SK-N-SH (cell line): ENCODE measurements around the gene TM2D1. TPM values are rescaled to one million over a fixed set of nuclear protein-coding genes. Genes with fewer than 3 reads are reported as not detected.

ENCODE experiments used
- CTCF ChIA-PET: fragments of 300-600, 350-600 bp; formaldehyde crosslinking; extraction: SDS; loops from one replicate; lab custom pipeline; 2021; lab: Yijun Ruan, JAX
- POLR2A ChIA-PET: fragments of 350-600 bp; sonication (Branson Sonifier 250); formaldehyde crosslinking; extraction: SDS; loops from one replicate; lab custom pipeline; 2020; ENCODE audit warnings: antibody characterized with exemption, inconsistent platforms; lab: Yijun Ruan, JAX
- DNase-seq: peaks from one replicate; pipeline ENCODE4 v3.0.0; 2012
- H2AFZ ChIP-seq: fragments of 200-600 bp; sonication (generic); 2 replicates; pipeline ENCODE4 v1.8.1; 2016; ENCODE audit warnings: antibody characterized with exemption, mild to moderate bottlenecking, low read depth
- H3F3A ChIP-seq: fragments of 200-600 bp; sonication (generic); replicated peaks from 2 replicates; pipeline ENCODE3; 2016; ENCODE audit warnings: antibody characterized with exemption, mild to moderate bottlenecking; ENCODE audit not compliant: insufficient read depth
- H3K27ac ChIP-seq, 2 experiments: fragments of 200-500 bp in 1 of 2; fragments of 200-600 bp in 1 of 2; sonication (Bioruptor generic) in 1 of 2; sonication (generic), shearing (Covaris generic) in 1 of 2; 2 replicates each; pipeline versions ENCODE4 v1.5.1 to v1.6.1; 2014 to 2016; ENCODE audit warnings: low read depth in 2 of 2, inconsistent platforms in 1 of 2, low read length in 1 of 2, mild to moderate bottlenecking in 1 of 2, mixed read lengths in 1 of 2
- H3K27me3 ChIP-seq: fragments of 200-600 bp; sonication (generic), shearing (Covaris generic); 2 replicates; pipeline ENCODE4 v1.6.1; 2016; ENCODE audit warnings: mixed run types; ENCODE audit not compliant: insufficient read depth
- H3K36me3 ChIP-seq, 2 experiments: fragments of 200-500 bp in 1 of 2; fragments of 200-600 bp in 1 of 2; sonication (Bioruptor generic) in 1 of 2; sonication (generic) in 1 of 2; replicated peaks in 1 of 2; 2 replicates each; pipeline versions ENCODE3 to v1.5.1; 2014 to 2016; ENCODE audit warnings: low read length in 1 of 2, mild to moderate bottlenecking in 1 of 2; ENCODE audit not compliant: insufficient read depth in 2 of 2, control insufficient read depth in 1 of 2
- H3K4me1 ChIP-seq, 2 experiments: fragments of 200-500 bp in 1 of 2; fragments of 200-600 bp in 1 of 2; sonication (Bioruptor generic) in 1 of 2; sonication (generic), shearing (Covaris generic) in 1 of 2; 2 replicates each; pipeline versions ENCODE4 v1.5.1 to v1.6.1; 2014 to 2016; ENCODE audit warnings: low read depth in 1 of 2, low read length in 1 of 2, mixed run types in 1 of 2; ENCODE audit not compliant: insufficient read depth in 2 of 2, control insufficient read depth in 1 of 2
- H3K4me2 ChIP-seq: fragments of 200-600 bp; sonication (generic), shearing (Covaris generic); 2 replicates; pipeline ENCODE4 v1.6.1; 2017; ENCODE audit warnings: mixed run types
- H3K4me3 ChIP-seq, 2 experiments: fragments of 200-500 bp in 1 of 2; fragments of 200-600 bp in 1 of 2; sonication (Bioruptor generic) in 1 of 2; sonication (generic), shearing (Covaris generic) in 1 of 2; 2 replicates each; pipeline versions ENCODE4 v1.5.1 to v1.8.1; 2014 to 2016; ENCODE audit warnings: low read depth in 2 of 2, inconsistent platforms in 1 of 2, low read length in 1 of 2, mild to moderate bottlenecking in 1 of 2, mixed read lengths in 1 of 2, moderate library complexity in 1 of 2
- H3K79me2 ChIP-seq: fragments of 200-600 bp; sonication (generic); 2 replicates; pipeline ENCODE4 v1.8.1; 2017; ENCODE audit warnings: mild to moderate bottlenecking; ENCODE audit not compliant: insufficient read depth
- H3K9ac ChIP-seq: fragments of 200-600 bp; sonication (generic); 2 replicates; pipeline ENCODE4 v1.6.1; 2017; ENCODE audit warnings: mixed run types
- H3K9me2 ChIP-seq: fragments of 200-600 bp; sonication (generic); 2 replicates; pipeline ENCODE4 v1.6.1; 2017; ENCODE audit warnings: mixed run types
- H3K9me3 ChIP-seq: fragments of 200-600 bp; sonication (generic); 2 replicates; pipeline ENCODE4 v1.6.1; 2017; ENCODE audit warnings: mixed run types, mild to moderate bottlenecking, moderate library complexity
- H4K20me1 ChIP-seq: fragments of 200-600 bp; sonication (generic); 2 replicates; pipeline ENCODE4 v1.6.1; 2017; ENCODE audit warnings: mild to moderate bottlenecking, mixed run types; ENCODE audit not compliant: insufficient read depth
- CHD2 ChIP-seq: fragments of 150-350 bp; IDR thresholded peaks from 2 replicates; pipeline ENCODE4 v1.6.1; 2018; ENCODE audit warnings: low read length; ENCODE audit not compliant: partially characterized antibody
- ELF1 ChIP-seq: IDR thresholded peaks from 2 replicates; pipeline ENCODE4 v1.4.0; 2012
- EP300 ChIP-seq, 2 experiments: IDR thresholded peaks; 2 replicates each; pipeline versions ENCODE4 v1.4.0 to v1.6.1; 2012; ENCODE audit warnings: borderline replicate concordance in 1 of 2, low read depth in 1 of 2, low read length in 1 of 2
- FOXM1 ChIP-seq: IDR thresholded peaks from 2 replicates; pipeline ENCODE4 v1.4.0; 2012; ENCODE audit warnings: low read depth, mild to moderate bottlenecking
- GABPA ChIP-seq: IDR thresholded peaks from 2 replicates; pipeline ENCODE4 v1.4.0; 2012; ENCODE audit warnings: low read depth, mild to moderate bottlenecking
- GATA2 ChIP-seq: sonication (generic); formaldehyde crosslinking; IDR thresholded peaks from 2 replicates; pipeline ENCODE4 v1.5.0; 2020; ENCODE audit warnings: mild to moderate bottlenecking, missing genetic modification reagents
- JUND ChIP-seq: IDR thresholded peaks from 2 replicates; pipeline ENCODE4 v1.4.0; 2012
- MXI1 ChIP-seq: IDR thresholded peaks from 2 replicates; pipeline ENCODE4 v1.6.1; 2012; ENCODE audit warnings: mild to moderate bottlenecking, low read depth, low read length, improper control_type of control experiment
- RAD21 ChIP-seq: IDR thresholded peaks from 2 replicates; pipeline ENCODE4 v1.6.1; 2012; ENCODE audit warnings: mild to moderate bottlenecking, low read length
- RFX5 ChIP-seq: IDR thresholded peaks from 2 replicates; pipeline ENCODE4 v1.6.1; 2012; ENCODE audit warnings: mild to moderate bottlenecking, improper control_type of control experiment, low read length
- RXRA ChIP-seq: IDR thresholded peaks from 2 replicates; pipeline ENCODE4 v1.4.0; 2012; ENCODE audit warnings: low read depth, mild to moderate bottlenecking, borderline replicate concordance
- SIN3A ChIP-seq: IDR thresholded peaks from 2 replicates; pipeline ENCODE4 v1.6.1; 2012; ENCODE audit warnings: low read depth, mild to moderate bottlenecking, low read length, moderate library complexity, borderline replicate concordance
- TAF1 ChIP-seq: IDR thresholded peaks from 2 replicates; pipeline ENCODE4 v1.6.1; 2012; ENCODE audit warnings: low read depth, mild to moderate bottlenecking, low read length, moderate library complexity, borderline replicate concordance
- TCF12 ChIP-seq: IDR thresholded peaks from 2 replicates; pipeline ENCODE4 v1.4.0; 2012
- TEAD4 ChIP-seq: IDR thresholded peaks from 2 replicates; pipeline ENCODE4 v1.4.0; 2012; ENCODE audit warnings: mild to moderate bottlenecking, borderline replicate concordance; ENCODE audit not compliant: insufficient read depth
- YY1 ChIP-seq: IDR thresholded peaks from 2 replicates; pipeline ENCODE4 v1.4.0; 2012; ENCODE audit warnings: low read depth, mild to moderate bottlenecking
- WGBS: methylation state at CpG from one replicate; pipeline ENCODE4 v1.1.6; 2017; ENCODE audit warnings: low lambda C conversion rate; 5-methylcytosine and 5-hydroxymethylcytosine counted together
- polyA plus RNA-seq, 3 experiments: library from polyadenylated mRNA; depleted of rRNA; stranded (reverse); fragments of >200 nt; gene quantifications; 2 replicates each; pipeline ENCODE4 v1.2.3, GENCODE V29; 2012
- TF ChIP-seq, protein P1 (sequence below): fragments of 150-350 bp; IDR thresholded peaks from 2 replicates; pipeline ENCODE4 v1.6.1; 2016; ENCODE audit warnings: mild to moderate bottlenecking, low read depth, low read length
- TF ChIP-seq, protein P2 (sequence below): IDR thresholded peaks from 2 replicates; pipeline ENCODE4 v1.4.0; 2012; ENCODE audit warnings: low read depth, borderline replicate concordance
- TF ChIP-seq, protein P3 (sequence below): IDR thresholded peaks from 2 replicates; pipeline ENCODE4; 2012
- TF ChIP-seq, protein P4 (sequence below): fragments of 200-600 bp; sonication (generic); IDR thresholded peaks from 2 replicates; pipeline ENCODE4 v1.6.1; 2017; ENCODE audit warnings: antibody characterized with exemption, mild to moderate bottlenecking, moderate library complexity
- TF ChIP-seq, protein P5 (sequence below): IDR thresholded peaks from 2 replicates; pipeline ENCODE4 v1.4.0; 2012; ENCODE audit warnings: low read depth, borderline replicate concordance

Gene TM2D1
- polyA plus RNA-seq, 1 of the 3 experiments (the other 2 are of a cell fraction): 58.6 TPM

DNA sequence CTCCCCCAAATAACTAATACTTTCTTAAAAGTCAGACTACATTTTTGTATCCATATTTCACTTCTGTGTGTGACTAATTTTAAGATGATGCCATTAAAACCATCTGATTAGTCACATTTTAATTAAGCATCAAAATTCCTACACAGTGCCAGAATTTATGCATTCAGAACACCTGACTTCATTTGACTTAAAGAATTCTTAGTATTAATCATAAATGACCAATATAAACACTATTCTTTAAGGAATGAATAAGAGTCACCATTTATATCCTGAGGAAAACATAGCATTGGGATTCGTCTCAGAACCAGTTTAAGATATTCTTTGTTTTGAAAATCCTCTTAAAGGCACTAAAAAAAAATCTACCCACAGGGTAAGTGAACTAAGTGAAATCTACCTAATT is 37.0 kb downstream of the TM2D1 start (continued):
- TF ChIP-seq RAD21 (no peak), FOXM1 (no peak), RFX5 (no peak), TAF1 (no peak), JUND (no peak), GATA2 (CRISPR knock-in tag) (no peak)

DNA sequence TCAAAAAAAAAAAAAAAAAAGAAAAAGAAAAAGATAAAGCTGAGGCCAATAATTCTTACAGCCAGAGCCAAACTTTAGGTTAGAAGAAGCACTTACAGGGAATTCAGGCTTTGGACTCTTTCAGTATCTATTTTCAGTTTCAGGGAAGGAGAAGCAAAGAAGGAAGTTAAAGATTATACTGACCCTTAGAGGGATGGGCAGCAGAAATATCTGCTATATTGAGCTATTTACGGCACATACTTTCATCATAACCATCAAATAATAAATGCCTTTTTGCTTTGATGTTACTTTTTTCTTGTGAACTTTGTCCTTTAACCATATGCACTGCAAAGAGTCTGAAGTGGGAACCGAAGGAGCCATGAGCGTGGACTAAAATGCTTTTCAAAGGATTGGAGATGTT is 42.0 kb downstream of the TM2D1 start:
- TF ChIP-seq RFX5 (no peak), RAD21 (no peak), CHD2 (no peak), EP300 (IDR thresholded peaks at IDR 0.05; ENCODE audit: borderline replicate concordance in 1 of 2, low read depth in 1 of 2, low read length in 1 of 2) (no peak), FOXM1 (no peak), TAF1 (no peak), ELF1 (no peak), YY1 (no peak), RXRA (no peak), GABPA (no peak), TCF12 (no peak), TEAD4 (no peak), SIN3A (no peak), MXI1 (no peak)
- TF ChIP-seq, protein P1, sequence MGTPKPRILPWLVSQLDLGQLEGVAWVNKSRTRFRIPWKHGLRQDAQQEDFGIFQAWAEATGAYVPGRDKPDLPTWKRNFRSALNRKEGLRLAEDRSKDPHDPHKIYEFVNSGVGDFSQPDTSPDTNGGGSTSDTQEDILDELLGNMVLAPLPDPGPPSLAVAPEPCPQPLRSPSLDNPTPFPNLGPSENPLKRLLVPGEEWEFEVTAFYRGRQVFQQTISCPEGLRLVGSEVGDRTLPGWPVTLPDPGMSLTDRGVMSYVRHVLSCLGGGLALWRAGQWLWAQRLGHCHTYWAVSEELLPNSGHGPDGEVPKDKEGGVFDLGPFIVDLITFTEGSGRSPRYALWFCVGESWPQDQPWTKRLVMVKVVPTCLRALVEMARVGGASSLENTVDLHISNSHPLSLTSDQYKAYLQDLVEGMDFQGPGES: no peak
- TF ChIP-seq, protein P2, sequence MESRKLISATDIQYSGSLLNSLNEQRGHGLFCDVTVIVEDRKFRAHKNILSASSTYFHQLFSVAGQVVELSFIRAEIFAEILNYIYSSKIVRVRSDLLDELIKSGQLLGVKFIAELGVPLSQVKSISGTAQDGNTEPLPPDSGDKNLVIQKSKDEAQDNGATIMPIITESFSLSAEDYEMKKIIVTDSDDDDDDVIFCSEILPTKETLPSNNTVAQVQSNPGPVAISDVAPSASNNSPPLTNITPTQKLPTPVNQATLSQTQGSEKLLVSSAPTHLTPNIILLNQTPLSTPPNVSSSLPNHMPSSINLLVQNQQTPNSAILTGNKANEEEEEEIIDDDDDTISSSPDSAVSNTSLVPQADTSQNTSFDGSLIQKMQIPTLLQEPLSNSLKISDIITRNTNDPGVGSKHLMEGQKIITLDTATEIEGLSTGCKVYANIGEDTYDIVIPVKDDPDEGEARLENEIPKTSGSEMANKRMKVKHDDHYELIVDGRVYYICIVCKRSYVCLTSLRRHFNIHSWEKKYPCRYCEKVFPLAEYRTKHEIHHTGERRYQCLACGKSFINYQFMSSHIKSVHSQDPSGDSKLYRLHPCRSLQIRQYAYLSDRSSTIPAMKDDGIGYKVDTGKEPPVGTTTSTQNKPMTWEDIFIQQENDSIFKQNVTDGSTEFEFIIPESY: no peak
- TF ChIP-seq, protein P3, sequence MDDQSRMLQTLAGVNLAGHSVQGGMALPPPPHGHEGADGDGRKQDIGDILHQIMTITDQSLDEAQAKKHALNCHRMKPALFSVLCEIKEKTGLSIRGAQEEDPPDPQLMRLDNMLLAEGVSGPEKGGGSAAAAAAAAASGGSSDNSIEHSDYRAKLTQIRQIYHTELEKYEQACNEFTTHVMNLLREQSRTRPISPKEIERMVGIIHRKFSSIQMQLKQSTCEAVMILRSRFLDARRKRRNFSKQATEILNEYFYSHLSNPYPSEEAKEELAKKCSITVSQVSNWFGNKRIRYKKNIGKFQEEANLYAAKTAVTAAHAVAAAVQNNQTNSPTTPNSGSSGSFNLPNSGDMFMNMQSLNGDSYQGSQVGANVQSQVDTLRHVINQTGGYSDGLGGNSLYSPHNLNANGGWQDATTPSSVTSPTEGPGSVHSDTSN: no peak
- TF ChIP-seq, protein P4, sequence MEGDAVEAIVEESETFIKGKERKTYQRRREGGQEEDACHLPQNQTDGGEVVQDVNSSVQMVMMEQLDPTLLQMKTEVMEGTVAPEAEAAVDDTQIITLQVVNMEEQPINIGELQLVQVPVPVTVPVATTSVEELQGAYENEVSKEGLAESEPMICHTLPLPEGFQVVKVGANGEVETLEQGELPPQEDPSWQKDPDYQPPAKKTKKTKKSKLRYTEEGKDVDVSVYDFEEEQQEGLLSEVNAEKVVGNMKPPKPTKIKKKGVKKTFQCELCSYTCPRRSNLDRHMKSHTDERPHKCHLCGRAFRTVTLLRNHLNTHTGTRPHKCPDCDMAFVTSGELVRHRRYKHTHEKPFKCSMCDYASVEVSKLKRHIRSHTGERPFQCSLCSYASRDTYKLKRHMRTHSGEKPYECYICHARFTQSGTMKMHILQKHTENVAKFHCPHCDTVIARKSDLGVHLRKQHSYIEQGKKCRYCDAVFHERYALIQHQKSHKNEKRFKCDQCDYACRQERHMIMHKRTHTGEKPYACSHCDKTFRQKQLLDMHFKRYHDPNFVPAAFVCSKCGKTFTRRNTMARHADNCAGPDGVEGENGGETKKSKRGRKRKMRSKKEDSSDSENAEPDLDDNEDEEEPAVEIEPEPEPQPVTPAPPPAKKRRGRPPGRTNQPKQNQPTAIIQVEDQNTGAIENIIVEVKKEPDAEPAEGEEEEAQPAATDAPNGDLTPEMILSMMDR: no peak
- TF ChIP-seq, protein P5, sequence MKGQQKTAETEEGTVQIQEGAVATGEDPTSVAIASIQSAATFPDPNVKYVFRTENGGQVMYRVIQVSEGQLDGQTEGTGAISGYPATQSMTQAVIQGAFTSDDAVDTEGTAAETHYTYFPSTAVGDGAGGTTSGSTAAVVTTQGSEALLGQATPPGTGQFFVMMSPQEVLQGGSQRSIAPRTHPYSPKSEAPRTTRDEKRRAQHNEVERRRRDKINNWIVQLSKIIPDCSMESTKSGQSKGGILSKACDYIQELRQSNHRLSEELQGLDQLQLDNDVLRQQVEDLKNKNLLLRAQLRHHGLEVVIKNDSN: no peak
- Histone ChIP-seq H3K27ac (no peak overlapping the region), H3K4me2 (no peak overlapping the region), H3K4me3 (no peak overlapping the region), H3K9me3 (no peaks in the 10 kb centered on the region), H4K20me1 (no peaks in the 10 kb centered on the region), H3F3A (peaks cover 4% of the 10 kb centered on the region), H3K9ac (no peak overlapping the region), H3K4me1 (peaks cover 0 to 3% of the 10 kb centered on the region in 2 experiments; a peak in 1 of 4 replicates), H3K9me2 (no peaks in the 10 kb centered on the region), H3K27me3 (no peaks in the 10 kb centered on the region), H2AFZ (no peak overlapping the region), H3K36me3 (peaks cover 38 to 39% of the 10 kb centered on the region in 2 experiments), H3K79me2 (no peaks in the 10 kb centered on the region)
- POLR2A ChIA-PET: no interaction called here
- DNase-seq: no peak
- WGBS: 64% methylated on average over 3 of the region's 3 CpGs
- CTCF ChIA-PET: interaction anchor here (0.9 kb wide), 1 partner anchor 13 kb away, joined by 3 read pairs; no protein-coding TSS in a partner anchor
